ENCODE results near the gene MIDN.
"Not testable (repeated sequence)": the region's sequence is repeated elsewhere in the genome, so short reads cannot be mapped to it uniquely, and the experiment has no call there.

- not testable (repeated sequence) for TF ChIP-seq POLR2A, CTCF (IDR thresholded peaks at IDR 0.05)
Measured at GRCh38 chr19:1200614-1201013, 47.8 kb upstream of the MIDN start.
